ENCODE measurements around the gene SLC43A2.
A peak's percentile ranks its signal among the peaks of the same experiment; 100 is the strongest.
"Not testable (repeated sequence)": the region's sequence is repeated elsewhere in the genome, so short reads cannot be mapped to it uniquely, and the experiment has no call there.

The SLC43A2 gene

GRCh38 chr17:1590029-1590746 is 38.4 kb downstream of the SLC43A2 start:
- peak; percentile 49 for DNase-seq (ENCODE audit: low spot score)

GRCh38 chr17:1588821-1589585 is 39.6 kb downstream of the SLC43A2 start:
- no peak for DNase-seq (ENCODE audit: low spot score)

DNA sequence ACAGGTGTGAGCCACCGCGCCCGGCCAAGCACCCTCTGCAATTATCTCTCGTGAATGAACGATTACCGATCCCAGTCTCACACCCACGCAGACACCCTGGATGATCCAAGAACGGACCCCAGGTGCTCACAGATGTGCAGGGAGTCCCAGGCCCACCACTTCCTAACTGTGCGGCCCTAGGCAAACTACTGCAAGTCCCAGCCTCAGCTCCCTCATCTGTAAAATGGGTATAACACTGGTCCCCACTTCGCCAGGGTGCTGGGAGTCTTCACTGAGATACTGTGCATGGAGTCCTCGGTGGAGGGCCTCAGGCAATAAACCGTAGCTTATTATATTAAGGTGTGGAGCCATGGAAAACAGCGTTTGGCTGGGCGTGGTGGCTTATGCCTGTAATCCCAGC is 44.5 kb downstream of the SLC43A2 start:
- no peak for DNase-seq (ENCODE audit: low spot score)

DNA sequence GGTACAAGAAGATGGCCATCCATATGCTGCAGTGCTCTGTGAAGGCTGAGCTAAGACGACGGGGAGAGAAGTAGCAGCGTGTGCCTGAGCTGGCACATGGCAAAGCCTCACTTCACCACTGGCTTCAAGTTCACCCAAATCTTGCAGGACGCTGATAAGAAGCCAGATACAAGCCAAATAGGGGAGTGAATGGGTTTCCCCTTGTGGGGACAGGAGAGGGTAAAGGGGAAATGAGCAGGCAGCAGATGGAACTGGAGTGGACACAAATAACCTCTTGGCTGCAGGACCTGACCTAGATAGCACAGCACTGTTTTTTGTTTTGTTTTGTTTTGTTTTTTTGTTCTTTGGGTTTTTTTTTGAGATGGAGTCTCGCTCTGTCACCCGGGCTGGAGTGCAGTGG is 45.1 kb downstream of the SLC43A2 start:
- DNase-seq (ENCODE audit: low spot score): no peak

DNA sequence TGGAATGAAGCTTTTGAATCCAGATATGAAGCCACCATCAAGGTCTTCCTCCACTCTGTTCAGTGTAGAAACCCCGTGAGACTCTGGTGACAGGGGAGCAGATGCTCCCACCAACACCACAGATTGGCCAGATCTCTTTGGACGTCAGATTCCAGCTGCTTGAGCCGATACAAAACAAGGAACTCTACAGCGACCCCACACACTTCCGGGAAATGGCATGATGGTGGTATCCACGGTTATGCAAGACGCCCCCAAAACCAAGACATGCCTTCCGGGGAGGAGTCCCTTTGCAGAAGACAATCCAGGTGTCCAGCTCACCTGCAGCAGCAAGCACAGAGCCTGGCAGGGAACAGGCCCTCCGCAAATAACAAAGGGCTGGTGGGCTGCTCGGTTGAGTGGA is 46.3 kb downstream of the SLC43A2 start:
- no peak for DNase-seq (ENCODE audit: low spot score)

- DNase-seq (ENCODE audit: low spot score): no peak
These were observed 47.5 kb downstream of the SLC43A2 start for GRCh38 chr17:1580979-1581676.

DNA sequence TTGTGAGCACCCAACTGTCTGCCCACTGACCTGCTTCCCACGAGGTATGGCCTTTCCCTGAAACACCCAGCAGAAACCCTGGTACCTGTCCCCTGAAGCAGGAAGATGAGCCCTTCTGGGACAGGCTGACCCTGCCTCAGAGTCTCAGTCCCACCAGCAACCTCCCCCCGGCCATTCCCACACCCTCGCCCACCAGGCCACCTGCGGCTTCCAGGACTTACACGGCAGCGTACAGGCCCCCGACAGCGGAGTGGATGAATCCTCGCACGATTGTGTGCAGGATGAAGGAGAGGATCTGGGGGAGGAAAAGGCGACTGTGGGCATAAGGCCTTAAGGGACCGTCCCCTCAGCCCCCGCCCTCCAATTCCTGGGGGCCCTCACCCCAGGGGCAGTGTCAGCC is 50.6 kb downstream of the SLC43A2 start:
- DNase-seq (ENCODE audit: low spot score): no peak

DNA sequence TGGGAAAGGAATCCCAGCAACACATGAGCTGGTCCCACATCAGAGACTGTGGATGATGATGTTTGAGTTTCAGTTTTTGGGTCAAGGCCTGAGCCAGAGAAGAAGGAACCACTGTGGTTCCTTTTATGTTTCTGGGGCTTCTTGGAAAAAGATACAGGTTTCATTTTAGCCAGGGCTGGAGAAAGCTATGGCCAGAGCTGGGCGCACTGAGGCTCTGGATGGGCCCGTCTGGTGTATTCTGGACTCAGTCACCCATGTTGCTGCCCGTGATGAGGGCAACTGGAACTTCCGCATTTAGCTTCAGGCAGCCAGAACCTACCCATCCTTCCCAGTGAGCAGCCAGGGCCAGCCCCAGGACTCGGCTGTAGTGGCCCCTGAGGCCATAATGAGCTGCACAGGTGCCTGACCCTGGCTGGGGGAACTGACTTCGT is 51.0 kb downstream of the SLC43A2 start:
- no peak for DNase-seq (ENCODE audit: low spot score)

DNA sequence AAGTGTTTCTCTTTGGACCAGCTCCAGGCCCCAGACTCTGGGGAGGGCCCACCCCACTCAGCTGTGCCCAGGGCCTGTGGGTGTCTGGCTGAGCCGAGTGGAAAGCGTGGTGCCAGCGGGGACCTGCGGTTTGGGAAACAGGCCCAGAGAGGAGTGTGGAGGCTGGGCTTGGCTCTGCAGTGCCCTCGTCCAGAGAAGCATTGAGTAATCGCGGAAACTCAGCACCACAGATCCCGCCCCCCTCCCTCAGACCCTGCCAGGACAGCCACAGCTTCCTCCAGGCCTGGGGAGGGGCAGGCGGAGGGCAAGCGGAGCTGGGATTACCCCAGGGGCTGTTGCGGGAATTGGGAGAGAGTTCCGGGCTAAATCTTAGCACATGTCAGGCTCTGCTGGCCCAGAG is 51.5 kb downstream of the SLC43A2 start:
- peak; percentile 40 for DNase-seq (ENCODE audit: low spot score)

GRCh38 chr17:1576500-1576899 is 52.1 kb downstream of the SLC43A2 start:
- no peak for DNase-seq (ENCODE audit: low spot score)

DNA sequence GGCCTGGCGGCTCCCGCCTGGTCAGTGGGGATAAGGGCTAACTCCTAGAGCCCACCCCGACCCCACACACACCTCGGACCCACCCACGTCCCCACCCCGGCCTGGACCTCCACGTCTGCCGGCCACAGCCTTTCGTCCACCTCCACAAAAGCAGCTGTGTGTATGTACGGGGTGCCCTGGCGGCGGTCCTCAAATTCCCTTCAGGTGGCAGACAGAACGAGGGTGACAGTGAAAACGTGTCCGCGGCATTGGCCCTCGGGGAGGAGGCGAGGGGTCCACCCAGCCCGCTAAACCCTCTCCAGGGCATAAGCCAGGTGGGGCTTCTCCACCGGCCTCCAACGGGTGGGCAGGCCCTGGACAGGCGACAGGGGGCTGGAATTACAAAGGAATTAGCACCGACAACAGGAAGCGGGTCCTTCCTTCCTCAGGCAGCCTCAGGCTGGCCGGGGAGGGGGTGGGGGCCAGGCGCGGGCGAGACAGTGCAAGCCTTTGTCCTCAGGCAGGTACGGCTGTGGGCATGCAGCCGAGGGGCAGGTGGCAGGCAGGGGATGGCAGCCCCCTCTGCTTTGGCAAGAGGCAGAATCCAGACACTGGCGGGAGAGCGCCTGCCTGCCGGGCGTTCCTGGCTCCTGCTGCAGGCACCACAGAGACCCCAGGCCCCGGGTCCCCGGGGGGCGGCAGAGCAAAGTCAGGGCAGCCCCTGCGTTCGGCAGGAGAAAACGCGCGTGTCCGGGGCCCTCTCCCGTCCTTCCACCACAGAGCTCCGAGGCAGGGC is 53.8 kb downstream of the SLC43A2 start:
- no peak for DNase-seq (ENCODE audit: low spot score)

DNA sequence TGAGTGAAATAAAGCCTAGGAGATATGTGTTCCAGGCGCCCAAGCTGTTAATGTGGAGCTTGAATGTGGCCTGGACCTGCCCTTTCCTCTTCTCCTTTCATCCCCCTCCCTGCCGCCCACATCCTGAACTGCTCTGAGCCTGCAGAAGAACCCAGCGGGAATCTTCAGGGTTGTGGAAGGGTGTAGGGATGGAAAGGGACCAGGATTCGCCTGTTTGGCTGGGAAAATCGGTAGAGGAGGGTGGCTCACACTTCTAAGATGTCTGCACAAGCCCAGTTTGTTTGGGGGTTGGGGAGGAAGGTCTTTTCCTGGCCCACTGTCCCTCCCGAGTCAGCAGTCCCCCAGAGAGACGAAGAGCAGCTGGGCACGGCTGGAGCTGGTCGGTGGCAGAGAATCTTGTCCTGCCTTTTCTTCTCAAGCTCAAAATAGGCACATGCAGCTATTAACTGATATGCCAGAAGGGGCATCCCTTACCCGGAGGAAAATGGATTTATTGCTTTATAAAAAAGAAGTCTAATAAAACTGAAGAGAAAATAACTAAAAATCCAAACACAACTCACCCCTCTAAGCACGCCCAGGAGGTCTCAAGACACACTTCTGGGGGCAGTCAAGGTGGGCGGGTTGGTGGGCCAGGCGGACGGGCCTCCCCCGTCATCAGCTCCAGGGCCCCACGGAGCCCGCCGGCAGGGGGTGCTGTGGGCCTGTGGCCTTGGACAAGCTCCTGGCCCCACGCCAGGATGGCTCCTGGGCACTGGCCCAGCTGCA is 54.5 kb downstream of the SLC43A2 start:
- DNase-seq (ENCODE audit: low spot score): peak; percentile 89

DNA sequence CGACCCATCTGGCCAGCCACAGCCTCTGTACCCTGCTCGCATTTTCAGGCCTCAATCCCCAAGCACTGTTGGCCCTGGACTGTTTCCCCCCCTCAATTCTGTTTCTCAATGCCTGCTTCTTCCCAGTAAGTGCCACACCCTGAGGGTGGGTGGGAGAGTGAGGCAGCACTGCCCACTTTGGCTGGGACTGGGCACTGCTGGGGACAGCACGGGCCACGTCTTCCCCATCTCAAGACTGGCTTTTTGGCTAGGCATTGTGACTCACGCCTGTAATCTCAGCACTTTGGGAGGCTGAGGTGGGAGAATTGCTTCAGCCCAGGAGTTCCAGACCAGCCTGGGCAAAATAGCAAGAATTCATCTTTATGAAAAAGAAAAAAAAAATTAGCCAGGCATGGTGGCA is 56.0 kb downstream of the SLC43A2 start:
- not testable (repeated sequence) for DNase-seq (ENCODE audit: low spot score)

DNA sequence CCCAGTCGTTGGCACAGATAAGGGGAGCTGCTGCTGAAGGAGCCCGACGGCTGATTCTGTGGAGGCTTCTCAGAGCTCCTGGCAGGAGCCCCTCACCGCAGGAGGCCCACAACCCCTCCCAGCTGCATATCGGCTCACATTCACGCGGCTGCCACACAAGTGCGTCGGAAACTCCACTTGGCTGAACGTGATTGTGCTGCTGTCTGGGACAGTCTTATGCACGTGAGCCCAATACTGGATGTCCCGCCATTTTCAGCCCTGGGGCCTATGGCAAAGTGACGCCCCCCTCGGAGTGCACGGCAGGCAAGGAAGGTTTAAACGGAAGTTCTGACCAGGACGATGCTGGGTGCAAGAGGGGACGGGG is 57.3 kb downstream of the SLC43A2 start:
- no peak for DNase-seq (ENCODE audit: low spot score)

- DNase-seq (ENCODE audit: low spot score): no peak
These were observed 59.5 kb downstream of the SLC43A2 start for GRCh38 chr17:1568950-1569810.

GRCh38 chr17:1566505-1567199 is 62.0 kb downstream of the SLC43A2 start:
- DNase-seq (ENCODE audit: low spot score): no peak

GRCh38 chr17:1565877-1566276 is 62.8 kb downstream of the SLC43A2 start:
- DNase-seq (ENCODE audit: low spot score): no peak

DNA sequence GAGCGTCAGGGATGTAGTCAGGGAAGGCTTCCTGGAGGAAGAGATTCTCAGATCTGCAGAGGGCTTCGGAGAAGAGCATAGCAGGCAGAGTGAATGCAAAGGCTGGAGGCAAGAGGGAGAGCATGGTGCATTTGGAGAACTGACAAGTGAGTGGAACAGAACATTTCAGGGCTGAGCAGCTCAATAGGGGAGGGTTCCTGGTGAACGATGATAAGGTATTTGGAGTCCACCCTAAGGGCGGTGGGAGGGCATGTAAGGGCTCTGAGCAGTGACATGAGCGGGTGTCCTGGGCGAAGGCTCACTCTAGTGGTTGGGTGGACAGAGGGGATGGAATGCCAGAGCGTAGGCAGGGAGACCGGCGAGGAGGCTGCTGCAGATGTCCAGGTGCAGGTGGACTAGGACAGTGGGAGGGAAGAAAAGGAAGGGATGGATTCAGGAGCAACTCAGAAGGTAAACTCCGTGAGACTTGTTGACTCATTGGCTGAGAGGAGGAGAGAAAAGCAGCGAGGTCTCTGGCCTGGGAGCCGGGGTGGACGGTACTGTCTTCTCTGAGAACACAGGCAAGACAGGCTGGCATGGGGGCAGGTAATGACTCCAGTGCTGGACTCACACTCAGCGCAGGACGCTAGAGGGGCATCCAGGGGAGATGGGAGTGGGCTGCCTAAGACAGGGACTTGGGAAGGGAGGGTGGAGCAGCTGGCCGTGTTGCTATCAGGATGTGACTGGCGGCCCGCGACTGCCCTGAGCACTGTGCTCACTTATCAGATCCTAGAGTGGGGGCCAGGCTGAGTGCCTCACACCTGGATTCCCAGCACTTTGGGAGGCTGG is 64.6 kb downstream of the SLC43A2 start:
- DNase-seq (ENCODE audit: low spot score): peak; percentile 93

GRCh38 chr17:1563471-1563785 is 65.2 kb downstream of the SLC43A2 start:
- DNase-seq (ENCODE audit: low spot score): not testable (repeated sequence)
